ENCODE results near the gene CCDC178.

The CCDC178 gene

GRCh38 chr18:33307520-33307919, 133.0 kb downstream of the CCDC178 start:
- no peak for TF ChIP-seq GATA2 (IDR thresholded peaks at IDR 0.05; ENCODE audit: low read depth, low read length)
- no peak for TF ChIP-seq GATA3 (IDR thresholded peaks at IDR 0.05; ENCODE audit: low read depth, low read length)

GRCh38 chr18:33304277-33304676, 136.2 kb downstream of the CCDC178 start:
- no peak for TF ChIP-seq GATA3 (IDR thresholded peaks at IDR 0.05; ENCODE audit: low read depth, low read length)
- TF ChIP-seq GATA2 (IDR thresholded peaks at IDR 0.05; ENCODE audit: low read depth, low read length): no peak

GRCh38 chr18:33291539-33291938, 149.0 kb downstream of the CCDC178 start:
- TF ChIP-seq GATA3 (IDR thresholded peaks at IDR 0.05; ENCODE audit: low read depth, low read length): no peak
- TF ChIP-seq GATA2 (IDR thresholded peaks at IDR 0.05; ENCODE audit: low read depth, low read length): no peak

- TF ChIP-seq GATA3 (IDR thresholded peaks at IDR 0.05; ENCODE audit: low read depth, low read length) (no peak), GATA2 (IDR thresholded peaks at IDR 0.05; ENCODE audit: low read depth, low read length) (no peak)
These were observed 152.3 kb downstream of the CCDC178 start for GRCh38 chr18:33288082-33288716.

- no peak for TF ChIP-seq GATA3 (IDR thresholded peaks at IDR 0.05; ENCODE audit: low read depth, low read length)
- no peak for TF ChIP-seq GATA2 (IDR thresholded peaks at IDR 0.05; ENCODE audit: low read depth, low read length)
These were observed 157.7 kb downstream of the CCDC178 start for GRCh38 chr18:33282709-33283333.

GRCh38 chr18:33282142-33282541, 158.4 kb downstream of the CCDC178 start:
- no peak for TF ChIP-seq GATA2 (IDR thresholded peaks at IDR 0.05; ENCODE audit: low read depth, low read length)
- TF ChIP-seq GATA3 (IDR thresholded peaks at IDR 0.05; ENCODE audit: low read depth, low read length): no peak

GRCh38 chr18:33277431-33277830, 163.1 kb downstream of the CCDC178 start:
- no peak for TF ChIP-seq GATA2 (IDR thresholded peaks at IDR 0.05; ENCODE audit: low read depth, low read length)
- TF ChIP-seq GATA3 (IDR thresholded peaks at IDR 0.05; ENCODE audit: low read depth, low read length): no peak

GRCh38 chr18:33275843-33276242, 164.7 kb downstream of the CCDC178 start:
- TF ChIP-seq GATA3 (IDR thresholded peaks at IDR 0.05; ENCODE audit: low read depth, low read length): no peak
- TF ChIP-seq GATA2 (IDR thresholded peaks at IDR 0.05; ENCODE audit: low read depth, low read length): no peak

GRCh38 chr18:33270297-33270696, 170.2 kb downstream of the CCDC178 start:
- TF ChIP-seq GATA2 (IDR thresholded peaks at IDR 0.05; ENCODE audit: low read depth, low read length) (no peak), GATA3 (IDR thresholded peaks at IDR 0.05; ENCODE audit: low read depth, low read length) (no peak)

GRCh38 chr18:33269223-33269622, 171.3 kb downstream of the CCDC178 start:
- TF ChIP-seq GATA2 (IDR thresholded peaks at IDR 0.05; ENCODE audit: low read depth, low read length): no peak
- no peak for TF ChIP-seq GATA3 (IDR thresholded peaks at IDR 0.05; ENCODE audit: low read depth, low read length)

GRCh38 chr18:33264566-33264965, 176.0 kb downstream of the CCDC178 start:
- TF ChIP-seq GATA3 (IDR thresholded peaks at IDR 0.05; ENCODE audit: low read depth, low read length) (no peak), GATA2 (IDR thresholded peaks at IDR 0.05; ENCODE audit: low read depth, low read length) (no peak)

- no peak for TF ChIP-seq GATA3 (IDR thresholded peaks at IDR 0.05; ENCODE audit: low read depth, low read length)
These were observed 201.2 kb downstream of the CCDC178 start for GRCh38 chr18:33239298-33239697.

- no peak for TF ChIP-seq GATA3 (IDR thresholded peaks at IDR 0.05; ENCODE audit: low read depth, low read length)
These were observed 208.2 kb downstream of the CCDC178 start for GRCh38 chr18:33232318-33232626.

- TF ChIP-seq GATA2 (IDR thresholded peaks at IDR 0.05; ENCODE audit: low read depth, low read length) (no peak), GATA3 (IDR thresholded peaks at IDR 0.05; ENCODE audit: low read depth, low read length) (no peak)
These were observed 208.8 kb downstream of the CCDC178 start for GRCh38 chr18:33231474-33232317.

GRCh38 chr18:33212363-33212762, 228.2 kb downstream of the CCDC178 start:
- no peak for TF ChIP-seq GATA2 (IDR thresholded peaks at IDR 0.05; ENCODE audit: low read depth, low read length)
- no peak for TF ChIP-seq GATA3 (IDR thresholded peaks at IDR 0.05; ENCODE audit: low read depth, low read length)

All from SH-SY5Y (cell line).